CD4-positive, CD25-positive, alpha-beta regulatory T cell (primary cell): Measurements from ENCODE around the gene TTC7B. TPM values are rescaled to one million over a fixed set of nuclear protein-coding genes. Genes with fewer than 3 reads are reported as not detected.
"Not testable (repeated sequence)": the region's sequence is repeated elsewhere in the genome, so short reads cannot be mapped to it uniquely, and the experiment has no call there.

Experiments used
- ATAC-seq, 2 donors: fragments of 150-1000 bp; cut with Tn5 transposase; one replicate each; pipeline ENCODE4 v1.10.0; 2021; ENCODE audit warnings: low read depth in 2 of 2, moderate number of reproducible peaks in 2 of 2, moderate library complexity in 1 of 2
- DNase-seq, 3 donors: peaks; one replicate each; pipeline versions ENCODE4 v3.0.0 to v3.0.0-alpha.2; 2012 to 2022; ENCODE audit warnings: mixed read lengths in 1 of 3
- H3K27ac ChIP-seq: one replicate; pipeline ENCODE4 v1.7.0; 2013; ENCODE audit warnings: mild to moderate bottlenecking, low read length; ENCODE audit not compliant: insufficient read depth, poor library complexity, severe bottlenecking
- H3K27me3 ChIP-seq: one replicate; pipeline ENCODE4 v1.7.0; 2013; ENCODE audit warnings: low read length; ENCODE audit not compliant: control insufficient read depth, insufficient read depth
- H3K36me3 ChIP-seq: one replicate; pipeline ENCODE4 v1.7.0; 2013; ENCODE audit warnings: mild to moderate bottlenecking, low read length, moderate library complexity; ENCODE audit not compliant: control insufficient read depth, insufficient read depth
- H3K4me1 ChIP-seq: 2 replicates; pipeline ENCODE4 v1.7.0; 2013; ENCODE audit warnings: mild to moderate bottlenecking, low read length; ENCODE audit not compliant: insufficient read depth, control insufficient read depth, poor library complexity, severe bottlenecking
- H3K4me3 ChIP-seq: one replicate; pipeline ENCODE4 v1.7.0; 2013; ENCODE audit warnings: low read depth, mild to moderate bottlenecking, low read length, moderate library complexity
- H3K9me3 ChIP-seq, 2 experiments: 1 replicate in 1 of 2; 2 replicates in 1 of 2; pipeline ENCODE4 v1.7.0; 2013; ENCODE audit warnings: low read length in 2 of 2, mild to moderate bottlenecking in 1 of 2, moderate library complexity in 1 of 2; ENCODE audit not compliant: control insufficient read depth in 2 of 2
- H3K27ac Mint-ChIP-seq, 3 donors: one replicate each; pipeline ENCODE4 v1.8.0; 2020 to 2022; ENCODE audit warnings: mild to moderate bottlenecking in 3 of 3, mixed read lengths in 3 of 3, moderate library complexity in 2 of 3
- H3K27me3 Mint-ChIP-seq: one replicate; pipeline ENCODE4 v1.8.0; 2022; ENCODE audit warnings: mild to moderate bottlenecking, mixed read lengths
- H3K36me3 Mint-ChIP-seq: one replicate; pipeline ENCODE4 v1.8.0; 2020; ENCODE audit warnings: mixed read lengths
- H3K4me1 Mint-ChIP-seq, 4 donors: one replicate each; pipeline ENCODE4 v1.8.0; 2020 to 2022; ENCODE audit warnings: mixed read lengths in 4 of 4, mild to moderate bottlenecking in 1 of 4
- H3K4me3 Mint-ChIP-seq, 4 donors: one replicate each; pipeline ENCODE4 v1.8.0; 2020 to 2022; ENCODE audit warnings: mild to moderate bottlenecking in 4 of 4, mixed read lengths in 4 of 4, moderate library complexity in 3 of 4
- H3K9me3 Mint-ChIP-seq, 7 donors: one replicate each; pipeline ENCODE4 v1.8.0; 2020 to 2022; ENCODE audit warnings: mixed read lengths in 7 of 7, mild to moderate bottlenecking in 3 of 7, moderate library complexity in 2 of 7
- polyA plus RNA-seq, 4 donors: library from polyadenylated mRNA; unstranded; fragments of 300-500 nt; fragmentation: Illumina TruSeq; gene quantifications; one replicate each; pipeline ENCODE4 v1.2.3, GENCODE V29; 2021
- total RNA-seq: library from RNA; stranded (reverse); gene quantifications from one replicate; pipeline ENCODE4 v1.2.3, GENCODE V29; 2022

The TTC7B gene
- total and polyA plus RNA-seq, 5 donors from 2014 or later = 0.88 to 7.8 (median 1.0) TPM

GRCh38 chr14:90850487-90850886, 34.3 kb upstream of the TTC7B start:
- Histone ChIP-seq H3K4me1 (no peaks in the 10 kb centered on the region), H3K4me3 (no peak overlapping the region), H3K36me3 (no peaks in the 10 kb centered on the region), H3K27ac (no peak overlapping the region), H3K27me3 (no peaks in the 10 kb centered on the region), H3K9me3 (no peaks in the 10 kb centered on the region)
- ATAC-seq (no peak), DNase-seq (no peak)
- H3K27me3 Mint-ChIP-seq = no peaks in the 10 kb centered on the region
- H3K4me1 Mint-ChIP-seq = peaks cover 0 to 4% (median 0%) of the 10 kb centered on the region in 4 donors
- H3K27ac Mint-ChIP-seq = no peak overlapping the region
- no peak overlapping the region for H3K4me3 Mint-ChIP-seq
- peaks cover 24% of the 10 kb centered on the region for H3K36me3 Mint-ChIP-seq
- H3K9me3 Mint-ChIP-seq = no peaks in the 10 kb centered on the region

DNA sequence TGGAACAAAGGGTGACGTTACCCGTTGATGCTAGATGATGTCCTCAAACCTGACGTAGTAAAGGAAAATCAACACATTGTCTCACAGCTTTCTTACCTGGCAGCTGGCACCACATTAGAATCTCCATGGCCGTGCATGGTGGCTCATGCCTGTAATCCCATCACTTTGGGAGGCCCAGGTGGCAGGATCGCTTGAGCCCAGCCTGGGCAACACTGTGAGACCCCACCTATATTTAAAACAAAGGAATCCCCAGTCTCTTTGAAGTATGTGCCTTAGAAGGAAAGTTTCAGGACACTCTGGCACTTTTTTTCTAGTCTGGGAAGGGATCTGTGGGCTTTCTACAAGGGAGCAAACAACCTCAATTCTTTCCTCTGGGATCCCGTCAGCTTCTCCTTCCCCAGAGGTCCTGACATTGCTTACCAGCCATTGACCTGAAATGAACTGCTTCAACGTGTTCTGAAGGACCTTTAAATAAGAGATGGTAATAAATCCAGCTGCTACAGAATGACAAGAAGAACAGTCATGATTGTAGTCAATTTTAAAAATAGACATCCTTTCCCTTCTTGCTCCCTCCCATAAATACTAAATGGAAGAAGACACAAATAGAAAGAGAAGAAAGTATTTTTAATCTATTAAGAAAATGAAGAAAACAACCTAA, 33.7 kb upstream of the TTC7B start:
- Histone ChIP-seq H3K4me1 (no peaks in the 10 kb centered on the region), H3K36me3 (no peaks in the 10 kb centered on the region), H3K27me3 (no peaks in the 10 kb centered on the region), H3K4me3 (no peak overlapping the region), H3K27ac (no peak overlapping the region), H3K9me3 (no peaks in the 10 kb centered on the region)
- H3K36me3 Mint-ChIP-seq = peaks cover 20% of the 10 kb centered on the region
- peaks cover 0 to under 1% (median 0%) of the 10 kb centered on the region in 4 donors for H3K4me1 Mint-ChIP-seq
- ATAC-seq = no peak
- no peak for DNase-seq
- H3K27me3 Mint-ChIP-seq = no peaks in the 10 kb centered on the region
- no peak overlapping the region for H3K4me3 Mint-ChIP-seq
- no peak overlapping the region for H3K27ac Mint-ChIP-seq
- no peaks in the 10 kb centered on the region for H3K9me3 Mint-ChIP-seq

DNA sequence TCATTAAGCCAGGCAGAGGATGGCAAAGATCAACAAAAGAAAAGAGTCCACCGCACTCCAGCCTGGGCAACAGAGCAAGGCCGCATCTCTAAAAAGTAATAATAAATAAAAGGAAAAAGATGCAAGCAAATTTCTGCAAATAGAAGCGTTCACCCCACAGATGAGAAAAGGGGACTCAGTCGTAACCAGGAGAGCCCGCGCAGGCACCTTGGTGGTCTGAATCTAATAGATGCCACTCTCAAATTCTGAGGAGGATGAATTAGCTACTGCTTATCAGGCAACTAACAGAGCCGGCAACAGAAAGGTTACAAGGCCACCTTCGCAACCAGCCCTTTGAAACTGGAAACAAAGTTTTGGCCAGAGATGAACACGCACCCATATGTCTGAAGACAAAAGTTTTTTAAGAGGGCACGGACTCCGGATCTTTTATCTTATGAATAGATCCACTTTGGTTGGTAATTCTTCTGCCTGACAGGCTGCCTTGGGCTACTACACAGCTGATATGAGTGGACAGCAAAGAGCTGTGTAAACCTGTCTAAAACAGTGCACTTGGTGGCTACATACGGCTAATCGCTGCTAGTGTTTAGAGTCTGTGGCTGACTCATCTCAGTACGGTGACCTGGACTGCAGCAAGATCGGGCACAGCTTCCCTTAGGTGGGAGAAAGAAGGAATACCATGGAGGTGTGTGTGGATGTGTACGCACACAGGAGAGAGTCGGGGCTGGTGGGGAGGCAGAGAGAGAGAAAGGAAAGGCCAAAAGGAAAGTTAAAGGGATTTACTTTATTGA, 32.9 kb upstream of the TTC7B start:
- H3K4me3 Mint-ChIP-seq = no peak overlapping the region
- peaks cover 20% of the 10 kb centered on the region for H3K36me3 Mint-ChIP-seq
- H3K9me3 Mint-ChIP-seq = no peaks in the 10 kb centered on the region
- DNase-seq (no peak), ATAC-seq (no peak)
- H3K4me1 ChIP-seq = no peaks in the 10 kb centered on the region
- no peak overlapping the region for H3K27ac Mint-ChIP-seq
- no peaks in the 10 kb centered on the region for H3K27me3 Mint-ChIP-seq
- H3K27ac ChIP-seq = no peak overlapping the region
- H3K27me3 ChIP-seq = no peaks in the 10 kb centered on the region
- H3K4me3 ChIP-seq = no peak overlapping the region
- H3K9me3 ChIP-seq = no peaks in the 10 kb centered on the region
- no peaks in the 10 kb centered on the region for H3K4me1 Mint-ChIP-seq
- H3K36me3 ChIP-seq = no peaks in the 10 kb centered on the region

- Histone ChIP-seq H3K9me3 (no peaks in the 10 kb centered on the region), H3K4me1 (no peaks in the 10 kb centered on the region), H3K4me3 (no peak overlapping the region), H3K27ac (no peak overlapping the region), H3K27me3 (no peaks in the 10 kb centered on the region), H3K36me3 (no peaks in the 10 kb centered on the region)
- ATAC-seq = no peak
- no peaks in the 10 kb centered on the region for H3K9me3 Mint-ChIP-seq
- H3K27me3 Mint-ChIP-seq = no peaks in the 10 kb centered on the region
- no peak overlapping the region for H3K4me3 Mint-ChIP-seq
- peaks cover 20% of the 10 kb centered on the region for H3K36me3 Mint-ChIP-seq
- no peak for DNase-seq
- peaks cover 0 to 6% (median 2%) of the 10 kb centered on the region in 4 donors for H3K4me1 Mint-ChIP-seq
- no peak overlapping the region for H3K27ac Mint-ChIP-seq
Observed at GRCh38 chr14:90846511-90846910, 30.3 kb upstream of the TTC7B start.

DNA sequence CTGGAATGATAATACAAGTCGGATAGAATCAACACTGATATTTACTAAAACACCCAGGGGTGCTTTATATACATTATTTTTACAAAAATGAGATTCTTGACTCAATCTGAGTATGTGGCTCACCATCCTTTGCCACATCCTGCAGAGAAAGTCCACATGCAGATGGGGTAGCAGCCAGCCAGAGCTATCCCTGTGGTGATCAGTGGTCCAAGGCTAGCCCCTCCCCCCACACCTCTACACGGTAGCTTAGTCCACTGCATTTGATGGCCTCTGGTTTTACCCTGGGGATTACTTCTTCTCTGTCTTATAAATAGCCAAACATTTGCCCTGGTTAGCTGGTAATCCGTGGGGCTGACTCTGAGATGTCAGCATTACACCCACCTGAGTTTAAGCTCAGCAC, 28.1 kb upstream of the TTC7B start:
- ATAC-seq = no peak
- Mint-ChIP-seq H3K27ac (no peak overlapping the region), H3K9me3 (no peaks in the 10 kb centered on the region), H3K36me3 (peaks cover 17% of the 10 kb centered on the region), H3K4me3 (no peak overlapping the region), H3K27me3 (peaks cover 7% of the 10 kb centered on the region), H3K4me1 (peaks cover 0 to 7% (median 3%) of the 10 kb centered on the region in 4 donors)
- Histone ChIP-seq H3K4me3 (no peak overlapping the region), H3K27me3 (no peaks in the 10 kb centered on the region), H3K27ac (no peak overlapping the region), H3K36me3 (no peaks in the 10 kb centered on the region), H3K4me1 (no peaks in the 10 kb centered on the region), H3K9me3 (no peaks in the 10 kb centered on the region)
- DNase-seq = no peak

DNA sequence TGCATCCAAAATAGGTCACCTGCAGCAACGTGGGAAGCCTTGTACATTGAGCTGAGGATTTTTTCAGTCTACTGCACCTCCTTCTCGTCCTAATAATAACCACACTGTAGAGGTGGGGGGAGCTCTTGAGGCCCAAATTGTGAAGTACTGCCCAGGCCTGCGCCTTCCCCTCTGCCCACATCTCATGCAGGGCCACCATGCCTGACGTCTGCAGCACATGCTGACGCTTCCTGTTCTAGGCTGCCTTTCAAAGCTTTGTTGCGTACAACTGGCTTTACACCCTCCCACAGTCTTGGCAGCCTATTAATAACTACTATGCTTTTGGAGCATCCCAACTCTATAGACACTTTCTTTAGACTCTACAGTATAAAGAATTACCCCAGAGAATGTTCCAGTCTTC, 26.5 kb upstream of the TTC7B start:
- no peak overlapping the region for H3K27ac ChIP-seq
- H3K4me1 ChIP-seq = no peaks in the 10 kb centered on the region
- H3K4me3 ChIP-seq = no peak overlapping the region
- Mint-ChIP-seq H3K27me3 (peaks cover 7% of the 10 kb centered on the region), H3K4me3 (no peak overlapping the region), H3K36me3 (peaks cover 12% of the 10 kb centered on the region), H3K9me3 (no peaks in the 10 kb centered on the region), H3K27ac (peak overlapping the region in 1 of 3 donors; percentile 37), H3K4me1 (peaks cover 0 to 9% (median 3%) of the 10 kb centered on the region in 4 donors)
- H3K9me3 ChIP-seq = no peaks in the 10 kb centered on the region
- H3K27me3 ChIP-seq = no peaks in the 10 kb centered on the region
- ATAC-seq (peak; percentile 53 to 57), DNase-seq (no peak)
- H3K36me3 ChIP-seq = no peaks in the 10 kb centered on the region

- peaks cover 0 to 16% (median 5%) of the 10 kb centered on the region in 4 donors for H3K4me1 Mint-ChIP-seq
- not testable (repeated sequence) for H3K36me3 Mint-ChIP-seq, H3K27ac ChIP-seq, H3K27me3 ChIP-seq, H3K4me1 ChIP-seq, H3K4me3 Mint-ChIP-seq, H3K27ac Mint-ChIP-seq, H3K9me3 ChIP-seq, H3K9me3 Mint-ChIP-seq, H3K27me3 Mint-ChIP-seq, H3K36me3 ChIP-seq, DNase-seq, ATAC-seq, H3K4me3 ChIP-seq
Observed at GRCh38 chr14:90840667-90841066, 24.4 kb upstream of the TTC7B start.

DNA sequence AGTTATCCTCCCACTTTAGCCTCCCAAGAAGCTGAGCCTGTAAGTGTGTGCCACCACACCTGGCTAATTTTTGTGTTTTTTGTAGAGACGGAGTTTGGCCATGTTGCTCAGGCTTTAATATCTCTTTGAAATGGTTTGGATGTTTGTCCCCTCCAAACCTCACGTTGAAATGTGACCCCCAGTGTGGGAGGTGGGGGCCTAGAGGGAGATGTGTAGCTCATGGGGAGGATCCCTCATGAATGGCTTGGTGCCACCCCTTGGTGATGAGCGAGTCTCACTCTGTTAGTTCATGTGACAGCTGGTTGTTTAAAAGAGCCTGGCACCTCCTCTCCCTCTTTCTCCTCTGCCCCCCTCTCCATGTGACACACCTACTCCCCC, 23.6 kb upstream of the TTC7B start:
- Histone ChIP-seq H3K9me3 (no peaks in the 10 kb centered on the region), H3K36me3 (no peaks in the 10 kb centered on the region), H3K27ac (no peak overlapping the region), H3K27me3 (no peaks in the 10 kb centered on the region), H3K4me1 (peaks cover 8% of the 10 kb centered on the region), H3K4me3 (no peak overlapping the region)
- H3K4me3 Mint-ChIP-seq = no peak overlapping the region
- peaks cover 2 to 20% (median 6%) of the 10 kb centered on the region in 4 donors for H3K4me1 Mint-ChIP-seq
- no peaks in the 10 kb centered on the region for H3K9me3 Mint-ChIP-seq
- H3K36me3 Mint-ChIP-seq = no peaks in the 10 kb centered on the region
- DNase-seq (no peak), ATAC-seq (no peak)
- H3K27ac Mint-ChIP-seq = no peak overlapping the region
- H3K27me3 Mint-ChIP-seq = peaks cover 7% of the 10 kb centered on the region
